ENCODE data around the gene ID3. TPM values are rescaled to one million over a fixed set of nuclear protein-coding genes. Genes with fewer than 3 reads are reported as not detected.
A peak's percentile ranks its signal among the peaks of the same experiment; 100 is the strongest.

Gene ID3
- total and polyA plus RNA-seq, 2 donors (not counting 3 experiments of a cell fraction or from before 2014, with no cell fraction given) = 277 to 971 TPM

- Histone ChIP-seq H3K27me3 (ENCODE audit: control insufficient read depth in 2 of 2, insufficient read depth in 2 of 2, low read length in 2 of 2) (no peaks in the 10 kb centered on the region), H2AFZ (ENCODE audit: low read depth, low read length) (no peak overlapping the region), H3K9me3 (replicated peaks; ENCODE audit: control insufficient read depth, insufficient read depth, low read length) (no peaks in the 10 kb centered on the region), H3K27ac (ENCODE audit: insufficient read depth, low read depth, low read length) (no peak overlapping the region), H3K9ac (replicated peaks; ENCODE audit: extremely low read depth, insufficient read depth, low read length) (no peak overlapping the region), H3K9me1 (replicated peaks; ENCODE audit: control insufficient read depth, extremely low read depth, insufficient read depth, low read length) (no peaks in the 10 kb centered on the region), H4K20me1 (replicated peaks; ENCODE audit: control insufficient read depth, extremely low read depth, insufficient read depth, low read length) (no peaks in the 10 kb centered on the region), H3K4me1 (ENCODE audit: control insufficient read depth, extremely low read depth, insufficient read depth, low read length) (peaks cover 9% of the 10 kb centered on the region), H3K36me3 (ENCODE audit: control insufficient read depth in 2 of 2, extremely low read depth in 1 of 2, insufficient read depth in 2 of 2, low read length in 2 of 2) (no peaks in the 10 kb centered on the region), H3K79me2 (ENCODE audit: control insufficient read depth, insufficient read depth, low read length) (no peaks in the 10 kb centered on the region), H3K4me2 (ENCODE audit: insufficient read depth, low read length) (no peak overlapping the region), H3K4me3 (replicated peaks in 1 of 3; ENCODE audit: insufficient read depth in 1 of 3, low read depth in 1 of 3, low read length in 3 of 3) (no peak overlapping the region)
- intact Hi-C loops (cut with micrococcal nuclease) = no loop called here
- DNase-seq (ENCODE audit: low read depth, low spot score) (no peak), FAIRE-seq (peak; percentile 38)
- dilution Hi-C loops (cut with MboI; ENCODE audit: extremely low pct_ligation_motif_present, low sequenced_read_pairs) = no loop called here
- POLR2A ChIA-PET = interaction anchor here (0.7 kb wide), 1 partner anchor 94 kb away, joined by 3 read pairs; no protein-coding TSS in a partner anchor
- TF ChIP-seq GATA2 (IDR thresholded peaks at IDR 0.05; ENCODE audit: insufficient read depth, insufficient read length, low read depth, low read length) = no peak
- no peak for TF ChIP-seq FOS (IDR thresholded peaks at IDR 0.05; ENCODE audit: borderline replicate concordance, insufficient read depth, low read length)
- TF ChIP-seq MYC (IDR thresholded peaks at IDR 0.05; ENCODE audit: low read depth, low read length) = no peak
- TF ChIP-seq CTCF (IDR thresholded peaks at IDR 0.05; ENCODE audit: extremely low read depth in 1 of 2, insufficient read depth in 1 of 2, low read depth in 1 of 2, low read length in 2 of 2) = no peak
- BruUV-seq (replicated peaks) = no TSS peak
- CTCF ChIA-PET = interaction anchor here (0.9 to 24.8 kb wide), 9 partner anchors 7 to 119 kb away, joined by 3 to 1069 read pairs (median 5); partner anchors contain the start of gene ID3
Measured at GRCh38 chr1:23545851-23546250, 13.4 kb downstream of the ID3 start.
